WTC11 (cell line): ENCODE data around the gene CTDSPL. TPM values are rescaled to one million over a fixed set of nuclear protein-coding genes. Genes with fewer than 3 reads are reported as not detected.

Source experiments
- ATAC-seq: fragments of 200-7000 bp; cut with Tn5 transposase; 2 replicates; pipeline ENCODE4 v1.10.0; 2021; ENCODE audit warnings: mild to moderate bottlenecking, moderate library complexity
- CTCF ChIA-PET: fragments of 300-600 bp; sonication (Branson Sonifier 250); formaldehyde crosslinking; loops from one replicate; lab custom pipeline; 2021; ENCODE audit warnings: antibody characterized with exemption; lab: Charles Lee
- POLR2A ChIA-PET: fragments of 350-600 bp; sonication (Branson Sonifier 250); formaldehyde crosslinking; loops from one replicate; lab custom pipeline; 2021; ENCODE audit warnings: antibody characterized with exemption; lab: Charles Lee
- DNase-seq: peaks from one replicate; pipeline ENCODE4 v3.0.0; 2021; ENCODE audit warnings: low spot score
- H3K27ac Mint-ChIP-seq: 2 replicates; pipeline ENCODE4 v1.8.0; 2021; ENCODE audit warnings: mixed read lengths
- H3K27me3 Mint-ChIP-seq: 2 replicates; pipeline ENCODE4 v1.8.0; 2021; ENCODE audit warnings: low read depth, mild to moderate bottlenecking, moderate library complexity, mixed read lengths
- H3K36me3 Mint-ChIP-seq: 2 replicates; pipeline ENCODE4 v1.8.0; 2021; ENCODE audit warnings: mixed read lengths
- H3K4me1 Mint-ChIP-seq: 2 replicates; pipeline ENCODE4 v1.8.0; 2022; ENCODE audit warnings: mixed read lengths
- H3K4me3 Mint-ChIP-seq: 2 replicates; pipeline ENCODE4 v1.8.0; 2021; ENCODE audit warnings: mild to moderate bottlenecking, moderate library complexity, mixed read lengths
- H3K9me3 Mint-ChIP-seq: 2 replicates; pipeline ENCODE4 v1.8.0; 2021; ENCODE audit warnings: mixed read lengths
- ATF3 ChIP-seq: sonication (generic); formaldehyde crosslinking; conservative IDR thresholded peaks from 2 replicates; pipeline ENCODE4 v1.8.1; 2022; ENCODE audit warnings: mild to moderate bottlenecking, missing genetic modification reagents
- CDX4 ChIP-seq: fragments of 250-450 bp; sonication (Bioruptor Pico); IDR thresholded peaks from 2 replicates; pipeline ENCODE4 v1.9.0; 2021; ENCODE audit warnings: moderate library complexity, mild to moderate bottlenecking, inconsistent platforms, borderline replicate concordance
- ERG ChIP-seq: fragments of 250-450 bp; sonication (Bioruptor Pico); IDR thresholded peaks from 2 replicates; pipeline ENCODE4 v1.8.0; 2021; ENCODE audit warnings: mild to moderate bottlenecking
- ESRRA ChIP-seq: sonication (generic); formaldehyde crosslinking; IDR thresholded peaks from 2 replicates; pipeline ENCODE4 v1.8.1; 2022; ENCODE audit warnings: mild to moderate bottlenecking, missing genetic modification reagents, borderline replicate concordance
- ETV6 ChIP-seq: sonication (generic); formaldehyde crosslinking; IDR thresholded peaks from 2 replicates; pipeline ENCODE4 v1.8.1; 2022; ENCODE audit warnings: mild to moderate bottlenecking, missing genetic modification reagents
- FOXJ3 ChIP-seq: sonication (generic); formaldehyde crosslinking; IDR thresholded peaks from 2 replicates; pipeline ENCODE4 v1.9.0; 2021; ENCODE audit warnings: missing genetic modification reagents, mild to moderate bottlenecking, borderline replicate concordance
- GRHL2 ChIP-seq: fragments of 250-450 bp; sonication (Bioruptor Pico); IDR thresholded peaks from 2 replicates; pipeline ENCODE4 v1.8.0; 2022; ENCODE audit warnings: mild to moderate bottlenecking, moderate library complexity; ENCODE audit not compliant: insufficient replicate concordance, severe bottlenecking
- JUN ChIP-seq: sonication (generic); formaldehyde crosslinking; IDR thresholded peaks from 2 replicates; pipeline ENCODE4 v1.8.0; 2023; ENCODE audit warnings: mild to moderate bottlenecking, missing genetic modification reagents
- MYBL2 ChIP-seq: sonication (generic); formaldehyde crosslinking; IDR thresholded peaks from 2 replicates; pipeline ENCODE4 v1.8.1; 2023; ENCODE audit warnings: mild to moderate bottlenecking, moderate library complexity, missing genetic modification reagents
- NR3C1 ChIP-seq: sonication (generic); formaldehyde crosslinking; conservative IDR thresholded peaks from 2 replicates; pipeline ENCODE4 v1.8.1; 2023; ENCODE audit warnings: low read depth, mild to moderate bottlenecking, missing genetic modification reagents
- TCF7 ChIP-seq: sonication (generic); formaldehyde crosslinking; IDR thresholded peaks from 2 replicates; pipeline ENCODE4 v1.8.0; 2022; ENCODE audit warnings: mild to moderate bottlenecking, low read depth, missing genetic modification reagents, moderate library complexity
- ZNF138 ChIP-seq: sonication (generic); formaldehyde crosslinking; conservative IDR thresholded peaks from 2 replicates; pipeline ENCODE4 v1.8.1; 2022; ENCODE audit warnings: mild to moderate bottlenecking, moderate library complexity, missing genetic modification reagents
- ZNF232 ChIP-seq: sonication (generic); formaldehyde crosslinking; IDR thresholded peaks from 2 replicates; pipeline ENCODE4 v1.8.0; 2022; ENCODE audit warnings: mild to moderate bottlenecking, missing genetic modification reagents
- total RNA-seq: library from RNA; stranded (reverse); gene quantifications from 3 replicates; pipeline ENCODE4 v1.2.3, GENCODE V29; 2021
- TF ChIP-seq, protein P1 (sequence below): sonication (generic); formaldehyde crosslinking; IDR thresholded peaks from 2 replicates; pipeline ENCODE4 v1.8.0; 2023; ENCODE audit warnings: missing genetic modification reagents
- TF ChIP-seq, protein P2 (sequence below): sonication (generic); formaldehyde crosslinking; IDR thresholded peaks from 2 replicates; pipeline ENCODE4 v1.8.1; 2022; ENCODE audit warnings: mild to moderate bottlenecking, missing genetic modification reagents, moderate library complexity, borderline replicate concordance
- TF ChIP-seq, protein P3 (sequence below): sonication (generic); formaldehyde crosslinking; IDR thresholded peaks from 2 replicates; pipeline ENCODE4 v1.8.0; 2023; ENCODE audit warnings: mild to moderate bottlenecking, missing genetic modification reagents
- TF ChIP-seq, protein P4 (sequence below): sonication (generic); formaldehyde crosslinking; IDR thresholded peaks from 2 replicates; pipeline ENCODE4 v1.8.1; 2023; ENCODE audit warnings: mild to moderate bottlenecking, missing genetic modification reagents, moderate library complexity

CTDSPL gene
- total RNA-seq, 1 experiment from 2014 or later = 41.2 TPM

- no peak for DNase-seq
- Mint-ChIP-seq H3K4me3 (no peak overlapping the region), H3K9me3 (0 out of 2 replicates have a peak, but pooled peaks cover 3% of the 10 kb centered on the region), H3K27me3 (no peaks in the 10 kb centered on the region), H3K27ac (no peak overlapping the region), H3K36me3 (peaks cover 31% of the 10 kb centered on the region), H3K4me1 (no peaks in the 10 kb centered on the region)
- ATAC-seq = no peak
- ChIA-PET POLR2A (no interaction called here), CTCF (interaction anchor here (0.8 to 1.1 kb wide), 2 partner anchors 14 to 20 kb away, joined by 3 to 4 read pairs; no protein-coding TSS in a partner anchor)
- no peak for TF ChIP-seq ERG (CRISPR knock-in tag)
- TF ChIP-seq, protein P1, sequence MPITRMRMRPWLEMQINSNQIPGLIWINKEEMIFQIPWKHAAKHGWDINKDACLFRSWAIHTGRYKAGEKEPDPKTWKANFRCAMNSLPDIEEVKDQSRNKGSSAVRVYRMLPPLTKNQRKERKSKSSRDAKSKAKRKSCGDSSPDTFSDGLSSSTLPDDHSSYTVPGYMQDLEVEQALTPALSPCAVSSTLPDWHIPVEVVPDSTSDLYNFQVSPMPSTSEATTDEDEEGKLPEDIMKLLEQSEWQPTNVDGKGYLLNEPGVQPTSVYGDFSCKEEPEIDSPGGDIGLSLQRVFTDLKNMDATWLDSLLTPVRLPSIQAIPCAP (CRISPR knock-in tag) = no peak
- TF ChIP-seq GRHL2 (CRISPR knock-in tag) = no peak
- TF ChIP-seq ATF3 (CRISPR knock-in tag) = no peak
- TF ChIP-seq TCF7 (CRISPR knock-in tag) = no peak
- TF ChIP-seq, protein P2, sequence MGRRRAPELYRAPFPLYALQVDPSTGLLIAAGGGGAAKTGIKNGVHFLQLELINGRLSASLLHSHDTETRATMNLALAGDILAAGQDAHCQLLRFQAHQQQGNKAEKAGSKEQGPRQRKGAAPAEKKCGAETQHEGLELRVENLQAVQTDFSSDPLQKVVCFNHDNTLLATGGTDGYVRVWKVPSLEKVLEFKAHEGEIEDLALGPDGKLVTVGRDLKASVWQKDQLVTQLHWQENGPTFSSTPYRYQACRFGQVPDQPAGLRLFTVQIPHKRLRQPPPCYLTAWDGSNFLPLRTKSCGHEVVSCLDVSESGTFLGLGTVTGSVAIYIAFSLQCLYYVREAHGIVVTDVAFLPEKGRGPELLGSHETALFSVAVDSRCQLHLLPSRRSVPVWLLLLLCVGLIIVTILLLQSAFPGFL (CRISPR knock-in tag) = no peak
- no peak for TF ChIP-seq ZNF232 (CRISPR knock-in tag)
- TF ChIP-seq JUN (CRISPR knock-in tag) = no peak
- TF ChIP-seq, all 79 proteins: peak for 0
Observed at GRCh38 chr3:38016847-38017444, 155.3 kb downstream of the CTDSPL start.

DNA sequence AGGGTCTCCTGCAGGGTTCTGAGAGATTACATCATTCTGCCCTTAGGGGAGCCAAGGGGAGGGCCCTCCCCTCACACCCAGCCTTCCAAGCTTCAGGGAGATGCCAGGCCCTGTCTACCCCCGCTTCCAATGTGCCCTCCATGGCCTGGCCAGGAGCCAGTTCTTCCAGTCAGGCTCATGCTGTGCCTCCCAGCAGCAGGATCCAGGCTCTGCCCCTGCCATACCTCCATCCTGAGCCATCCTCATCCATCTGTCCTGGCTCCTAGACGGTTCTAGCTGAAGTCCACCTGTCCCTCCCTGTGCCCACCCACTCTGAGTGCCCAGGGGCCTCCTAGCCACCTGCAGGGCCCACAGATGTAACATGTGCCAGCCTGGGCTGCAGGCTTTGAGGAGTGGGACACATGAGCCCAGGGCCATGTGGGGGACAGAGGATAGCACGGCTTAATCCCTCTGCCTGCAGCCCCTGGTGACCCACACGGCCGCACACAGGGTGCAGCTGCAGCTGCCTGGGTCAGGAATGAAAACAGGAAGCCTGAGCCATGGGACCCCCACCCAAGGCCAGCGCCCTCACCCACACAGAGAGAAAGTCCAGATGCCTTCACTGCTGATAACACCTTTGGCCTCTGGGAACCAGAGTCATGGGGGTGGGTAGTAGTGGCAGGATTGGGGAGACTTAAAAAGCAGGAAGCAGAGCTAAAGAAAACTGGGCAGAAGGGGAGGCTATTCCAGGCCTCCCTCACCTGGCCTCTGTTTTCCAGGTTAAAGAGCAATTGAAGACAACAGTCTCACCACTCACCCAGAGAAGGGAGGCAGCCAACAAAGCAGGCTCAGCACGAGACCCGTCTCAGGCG is 156.0 kb downstream of the CTDSPL start:
- peaks cover 31% of the 10 kb centered on the region for H3K36me3 Mint-ChIP-seq
- ChIA-PET CTCF (interaction anchor here (0.8 to 1.1 kb wide), 2 partner anchors 14 to 21 kb away, joined by 3 to 4 read pairs; no protein-coding TSS in a partner anchor), POLR2A (no interaction called here)
- no peak for ATAC-seq
- H3K27ac Mint-ChIP-seq = no peak overlapping the region
- TF ChIP-seq, protein P3, sequence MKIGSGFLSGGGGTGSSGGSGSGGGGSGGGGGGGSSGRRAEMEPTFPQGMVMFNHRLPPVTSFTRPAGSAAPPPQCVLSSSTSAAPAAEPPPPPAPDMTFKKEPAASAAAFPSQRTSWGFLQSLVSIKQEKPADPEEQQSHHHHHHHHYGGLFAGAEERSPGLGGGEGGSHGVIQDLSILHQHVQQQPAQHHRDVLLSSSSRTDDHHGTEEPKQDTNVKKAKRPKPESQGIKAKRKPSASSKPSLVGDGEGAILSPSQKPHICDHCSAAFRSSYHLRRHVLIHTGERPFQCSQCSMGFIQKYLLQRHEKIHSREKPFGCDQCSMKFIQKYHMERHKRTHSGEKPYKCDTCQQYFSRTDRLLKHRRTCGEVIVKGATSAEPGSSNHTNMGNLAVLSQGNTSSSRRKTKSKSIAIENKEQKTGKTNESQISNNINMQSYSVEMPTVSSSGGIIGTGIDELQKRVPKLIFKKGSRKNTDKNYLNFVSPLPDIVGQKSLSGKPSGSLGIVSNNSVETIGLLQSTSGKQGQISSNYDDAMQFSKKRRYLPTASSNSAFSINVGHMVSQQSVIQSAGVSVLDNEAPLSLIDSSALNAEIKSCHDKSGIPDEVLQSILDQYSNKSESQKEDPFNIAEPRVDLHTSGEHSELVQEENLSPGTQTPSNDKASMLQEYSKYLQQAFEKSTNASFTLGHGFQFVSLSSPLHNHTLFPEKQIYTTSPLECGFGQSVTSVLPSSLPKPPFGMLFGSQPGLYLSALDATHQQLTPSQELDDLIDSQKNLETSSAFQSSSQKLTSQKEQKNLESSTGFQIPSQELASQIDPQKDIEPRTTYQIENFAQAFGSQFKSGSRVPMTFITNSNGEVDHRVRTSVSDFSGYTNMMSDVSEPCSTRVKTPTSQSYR (CRISPR knock-in tag) = no peak
- TF ChIP-seq CDX4 (CRISPR knock-in tag) (no peak), MYBL2 (no peak), NR3C1 (CRISPR knock-in tag) (no peak), FOXJ3 (no peak), ESRRA (no peak), ETV6 (CRISPR knock-in tag) (no peak), ZNF232 (CRISPR knock-in tag) (no peak), ATF3 (CRISPR knock-in tag) (no peak), ZNF138 (CRISPR knock-in tag) (no peak)
- TF ChIP-seq, protein P4, sequence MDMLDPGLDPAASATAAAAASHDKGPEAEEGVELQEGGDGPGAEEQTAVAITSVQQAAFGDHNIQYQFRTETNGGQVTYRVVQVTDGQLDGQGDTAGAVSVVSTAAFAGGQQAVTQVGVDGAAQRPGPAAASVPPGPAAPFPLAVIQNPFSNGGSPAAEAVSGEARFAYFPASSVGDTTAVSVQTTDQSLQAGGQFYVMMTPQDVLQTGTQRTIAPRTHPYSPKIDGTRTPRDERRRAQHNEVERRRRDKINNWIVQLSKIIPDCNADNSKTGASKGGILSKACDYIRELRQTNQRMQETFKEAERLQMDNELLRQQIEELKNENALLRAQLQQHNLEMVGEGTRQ (CRISPR knock-in tag) = no peak
- H3K27me3 Mint-ChIP-seq = no peaks in the 10 kb centered on the region
- no peak overlapping the region for H3K4me3 Mint-ChIP-seq
- H3K4me1 Mint-ChIP-seq = no peaks in the 10 kb centered on the region
- DNase-seq = no peak
- H3K9me3 Mint-ChIP-seq = 0 out of 2 replicates have a peak, but pooled peaks cover 3% of the 10 kb centered on the region
